Stimulated activated CD8-positive, alpha-beta memory T cell treated with anti-CD3 and anti-CD28 coated beads, Interleukin-2, amount 100 ng/mL, for 48 hours (primary cell): Measurements from ENCODE around the gene SGO1.
"Not testable (repeated sequence)": the region's sequence is repeated elsewhere in the genome, so short reads cannot be mapped to it uniquely, and the experiment has no call there.

Experiments used
- DNase-seq, 2 donors: peaks; one replicate each; pipeline ENCODE4 v3.0.0-alpha.2; 2020; ENCODE audit warnings: low read depth in 2 of 2

The SGO1 gene

DNA sequence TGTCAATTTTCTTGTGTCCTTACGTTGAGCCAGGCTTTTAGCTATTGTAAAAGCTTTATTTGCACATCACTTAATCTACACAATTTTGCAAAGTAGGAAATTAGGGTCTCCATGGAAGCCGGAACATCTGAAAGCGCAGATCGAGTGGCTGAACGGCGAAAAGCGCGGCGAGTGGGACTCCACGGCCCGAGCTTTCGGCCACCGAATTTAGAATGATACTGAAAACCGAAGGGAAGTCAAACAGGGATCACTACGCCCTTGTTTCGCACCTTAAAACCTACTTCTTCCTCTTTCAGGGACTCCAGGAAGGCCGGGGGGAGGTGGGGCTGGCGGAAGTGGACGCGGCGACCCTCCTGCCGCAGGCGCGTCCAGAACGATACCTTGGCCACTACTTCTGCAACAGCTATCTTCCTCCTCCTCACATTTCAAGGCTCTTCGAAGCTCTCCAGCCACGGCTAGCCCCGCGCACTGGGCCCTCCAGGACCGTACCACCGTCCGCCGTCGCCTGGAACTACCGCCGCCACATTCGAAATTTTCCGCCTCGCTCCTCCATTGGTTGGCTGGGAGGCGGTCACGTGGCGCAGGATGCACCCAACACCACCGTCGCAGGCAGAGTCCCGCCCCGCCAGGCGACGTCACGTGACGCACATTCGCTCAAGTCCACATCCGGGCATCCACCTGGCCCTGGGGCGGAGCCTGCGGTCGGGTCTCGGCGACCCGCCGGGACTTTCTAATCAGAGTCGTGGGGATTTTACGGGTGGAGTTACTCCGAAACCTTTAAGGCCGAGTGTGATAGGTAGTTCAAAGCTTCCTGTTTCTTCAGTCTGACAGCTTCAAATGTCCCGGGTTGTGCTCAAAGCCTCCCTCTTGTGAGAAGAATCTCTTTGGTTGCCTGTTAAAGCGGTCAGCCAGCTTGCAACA is at the start of gene SGO1:
Gene SGO1, minus strand, starts transcription at position 528 of the 921 bp plus-strand sequence. CDS start 2,179 bp downstream, outside the sequence.
- DNase-seq: peak; percentile 99 to 100

DNA sequence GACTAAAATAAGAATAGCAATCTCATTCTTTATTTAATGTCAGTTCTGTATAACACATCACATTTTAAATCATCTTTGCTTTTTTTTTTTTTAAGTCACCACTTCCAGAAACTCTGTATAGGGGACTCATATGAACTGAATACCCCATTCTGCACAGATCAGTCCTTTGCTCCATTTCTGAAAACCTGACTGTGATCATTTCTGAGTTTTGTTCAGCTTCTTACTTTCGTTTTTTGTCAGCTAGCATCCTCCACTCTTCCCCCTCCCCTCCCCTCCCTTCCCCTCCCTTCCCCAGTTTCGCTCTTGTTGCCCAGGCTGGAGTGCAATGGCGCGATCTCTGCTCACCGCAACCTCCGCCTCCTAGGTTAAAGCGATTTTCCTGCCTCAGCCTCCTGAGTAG is 49.8 kb upstream of the SGO1 start:
- no peak for DNase-seq

DNA sequence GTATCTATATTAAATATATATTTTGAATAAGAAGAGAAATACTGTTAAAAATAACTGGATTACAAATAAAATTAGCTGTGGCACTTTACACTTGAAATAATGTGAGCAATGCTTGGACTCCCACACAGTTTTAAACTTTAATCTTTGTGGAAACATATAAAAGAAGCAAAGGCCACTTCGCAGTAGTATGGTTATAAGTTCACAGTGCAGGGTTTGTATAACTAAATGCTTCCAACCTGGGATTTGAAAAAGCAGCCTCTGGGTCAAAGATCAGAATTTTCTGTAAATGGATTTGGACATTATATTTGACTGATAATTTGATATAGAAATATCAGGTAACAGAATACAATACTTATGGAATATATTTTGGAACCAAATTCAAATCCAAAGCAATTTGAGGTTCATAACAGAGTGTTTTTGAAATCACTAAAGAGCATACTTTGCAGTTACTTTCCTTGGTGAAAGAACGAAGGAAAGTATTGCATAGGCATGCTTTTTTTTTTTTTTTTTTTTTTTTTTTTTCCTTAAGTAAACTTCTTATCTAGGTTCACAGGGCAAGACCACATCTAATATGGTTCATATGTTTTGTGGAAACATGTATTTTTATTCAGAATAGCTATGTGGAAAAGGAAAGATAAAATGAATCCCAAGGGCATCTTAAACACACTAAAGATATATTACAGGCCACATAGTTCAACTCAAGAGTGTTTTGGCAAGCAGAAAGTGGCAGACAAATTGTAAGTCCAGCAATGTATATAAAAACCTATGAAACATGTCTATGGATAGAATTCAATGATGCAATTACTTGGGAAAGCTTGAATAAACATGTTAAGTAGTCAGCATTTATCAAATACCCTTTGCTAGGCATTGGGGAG is 47.1 kb upstream of the SGO1 start:
- DNase-seq: no peak

DNA sequence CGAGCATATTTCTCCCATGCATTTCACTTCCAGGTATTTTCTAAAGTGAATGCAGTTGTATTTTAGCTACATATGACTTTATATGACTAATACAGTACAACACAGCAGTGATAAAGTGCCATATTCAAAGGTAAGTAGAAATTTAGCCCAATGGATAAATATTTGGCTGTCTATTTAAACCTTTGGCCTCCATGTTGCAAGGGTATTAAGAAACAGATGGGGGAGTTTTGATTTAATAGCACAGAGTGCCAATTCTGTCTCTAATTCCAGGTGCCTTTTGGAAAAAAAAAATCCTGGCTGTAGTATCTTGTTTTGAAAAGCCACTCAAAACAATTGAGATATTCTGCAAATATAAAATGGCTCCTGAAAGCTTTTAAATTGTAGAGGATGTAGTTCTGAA is 44.9 kb upstream of the SGO1 start:
- no peak for DNase-seq

DNA sequence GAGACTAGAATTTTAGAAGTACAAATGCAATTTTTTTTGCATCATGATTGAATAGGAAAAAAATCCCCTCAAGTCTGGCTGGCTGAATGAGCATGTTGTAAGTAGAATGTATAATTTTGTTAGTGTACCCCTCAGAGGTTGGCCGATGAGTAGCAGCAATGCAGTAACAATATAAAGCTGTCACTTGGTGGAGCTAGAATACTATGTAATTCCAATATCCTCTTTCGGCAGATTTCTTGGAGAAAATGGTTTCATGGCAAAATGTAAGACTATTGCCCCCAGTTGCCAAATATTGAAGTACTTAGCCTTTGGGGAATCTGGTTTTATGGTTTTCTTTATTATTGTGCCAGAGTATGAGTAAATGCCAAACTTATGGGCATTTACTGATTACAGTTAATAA is 39.8 kb upstream of the SGO1 start:
- DNase-seq: no peak

DNA sequence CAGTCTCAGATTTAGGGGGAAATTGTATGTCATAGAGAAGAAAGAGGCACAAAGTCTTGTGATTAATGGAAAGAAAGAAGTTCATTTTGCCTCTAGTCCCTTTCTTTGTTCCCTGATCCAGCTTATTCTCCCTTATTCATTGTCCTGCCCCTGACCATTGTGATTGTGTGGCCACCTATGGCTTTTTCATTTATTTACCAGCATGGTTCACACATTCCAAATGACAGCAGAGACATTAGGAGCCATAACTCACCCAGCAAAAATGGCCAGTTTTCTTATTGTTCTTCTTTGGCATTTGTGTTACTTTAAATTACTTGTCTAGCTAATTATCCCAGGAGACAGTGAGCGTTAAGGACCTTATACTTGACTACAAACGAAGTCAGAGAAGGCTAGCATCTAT is 36.3 kb upstream of the SGO1 start:
- DNase-seq: no peak

DNA sequence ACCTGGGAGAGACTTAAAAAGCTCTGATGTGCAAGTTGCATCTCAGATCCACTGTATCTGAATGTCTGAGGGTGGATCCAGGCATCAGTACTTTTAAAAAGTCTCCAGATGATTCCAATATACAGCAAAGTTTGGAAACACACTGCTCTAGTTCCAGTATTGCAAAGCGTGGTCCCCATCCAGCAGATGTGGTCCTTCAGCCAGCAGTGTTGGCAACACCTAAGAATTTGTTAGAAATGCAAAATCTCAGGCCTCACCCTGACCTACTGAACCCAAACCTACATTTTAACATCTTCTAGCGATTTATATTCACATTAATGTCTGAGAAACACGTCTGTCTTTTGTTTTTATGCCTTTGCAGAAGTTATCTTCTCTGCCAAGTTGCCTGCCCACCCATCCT is 32.2 kb upstream of the SGO1 start:
- no peak for DNase-seq

DNA sequence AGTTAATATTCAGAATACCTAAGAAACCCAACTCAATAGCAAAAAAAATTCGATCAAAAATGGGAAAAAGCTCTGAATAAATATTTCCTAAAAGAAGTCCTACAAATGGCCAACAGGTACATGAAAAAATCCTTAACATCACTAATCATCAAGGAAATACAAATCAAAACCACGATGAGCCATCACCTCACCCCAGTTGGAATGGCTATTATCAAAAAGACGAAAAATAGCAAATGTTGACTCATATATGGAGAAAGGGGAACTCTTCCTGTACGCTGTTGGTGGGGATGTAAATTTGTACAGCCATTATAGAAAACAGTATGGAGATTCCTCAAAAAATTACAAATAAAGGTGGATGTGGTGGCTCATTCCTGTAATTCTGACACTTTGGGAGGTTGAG is 29.6 kb upstream of the SGO1 start:
- no peak for DNase-seq

DNA sequence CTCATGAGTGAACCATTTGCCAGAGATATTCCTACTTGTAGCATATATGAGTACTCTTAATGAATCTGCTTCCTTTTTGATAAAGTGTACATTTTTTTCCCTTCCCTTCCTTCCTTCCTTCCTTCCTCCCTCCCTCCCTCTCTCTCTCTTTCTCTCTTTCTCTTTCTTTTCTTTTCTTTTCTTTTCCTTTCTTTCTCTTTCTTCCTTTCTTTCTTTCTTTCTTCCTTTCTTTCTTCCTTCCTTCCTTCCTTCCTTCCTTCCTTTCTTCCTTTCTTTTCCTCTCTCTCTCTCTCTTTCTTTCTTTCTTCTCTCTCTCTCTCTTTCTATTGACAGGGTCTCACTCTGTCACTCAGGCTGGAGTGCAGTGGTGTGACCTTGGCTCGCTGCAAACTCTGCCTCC is 27.5 kb upstream of the SGO1 start:
- DNase-seq: not testable (repeated sequence)

DNA sequence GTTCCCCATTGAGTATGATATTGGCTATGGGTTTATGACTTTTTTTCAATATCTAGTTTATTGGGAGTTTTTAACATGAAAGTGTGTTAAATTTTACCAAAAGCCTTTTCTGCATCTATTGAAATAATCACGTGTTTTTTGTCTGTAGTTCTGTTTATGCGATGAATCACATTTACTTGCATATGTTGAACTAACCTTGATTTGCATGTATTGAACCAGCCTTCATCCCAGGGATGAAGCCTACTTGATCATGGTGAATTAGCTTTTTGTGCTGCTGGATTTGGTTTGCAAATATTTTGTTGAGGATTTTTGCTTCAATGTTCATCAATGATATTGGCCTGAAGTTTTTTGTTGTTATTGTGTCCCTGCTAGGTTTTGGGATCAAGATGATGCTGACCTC is 21.9 kb upstream of the SGO1 start:
- not testable (repeated sequence) for DNase-seq

DNA sequence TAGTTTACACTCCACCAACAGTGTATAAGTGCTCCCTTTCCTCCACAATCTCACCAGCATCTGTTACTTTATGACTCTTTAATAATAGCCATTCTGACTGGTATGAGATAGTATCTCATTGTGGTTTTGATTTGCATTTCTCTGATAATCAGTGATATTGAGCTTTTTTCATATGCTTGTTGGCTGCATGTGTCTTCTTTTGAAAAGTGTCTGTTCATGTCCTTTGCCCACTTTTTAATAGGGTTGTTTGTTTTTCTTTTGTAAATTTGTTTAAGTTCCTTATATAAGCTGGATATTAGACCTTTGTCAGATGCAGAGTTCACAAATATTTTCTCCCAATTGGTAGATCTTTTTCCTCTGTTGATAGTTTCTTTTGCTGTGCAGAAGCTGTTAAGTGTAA is 19.9 kb upstream of the SGO1 start:
- DNase-seq: not testable (repeated sequence)

DNA sequence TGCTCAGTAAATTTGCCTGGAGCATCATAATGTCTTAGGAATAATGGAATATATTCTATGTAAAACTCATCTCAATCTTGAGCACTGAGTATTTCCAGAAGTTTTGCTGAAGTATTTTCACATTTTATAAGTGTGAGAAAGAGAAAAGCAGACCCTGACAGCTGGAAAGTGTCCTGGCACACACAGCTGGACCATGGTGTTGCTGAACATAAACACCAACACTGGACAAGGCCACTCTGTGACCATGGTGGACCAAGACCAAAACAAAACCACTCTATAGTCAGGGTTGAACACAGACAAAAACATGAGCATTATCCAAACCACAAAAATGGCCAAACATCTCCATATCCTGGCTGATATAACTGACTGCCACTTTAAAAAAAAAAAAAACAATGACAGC is 15.1 kb upstream of the SGO1 start:
- DNase-seq: no peak

DNA sequence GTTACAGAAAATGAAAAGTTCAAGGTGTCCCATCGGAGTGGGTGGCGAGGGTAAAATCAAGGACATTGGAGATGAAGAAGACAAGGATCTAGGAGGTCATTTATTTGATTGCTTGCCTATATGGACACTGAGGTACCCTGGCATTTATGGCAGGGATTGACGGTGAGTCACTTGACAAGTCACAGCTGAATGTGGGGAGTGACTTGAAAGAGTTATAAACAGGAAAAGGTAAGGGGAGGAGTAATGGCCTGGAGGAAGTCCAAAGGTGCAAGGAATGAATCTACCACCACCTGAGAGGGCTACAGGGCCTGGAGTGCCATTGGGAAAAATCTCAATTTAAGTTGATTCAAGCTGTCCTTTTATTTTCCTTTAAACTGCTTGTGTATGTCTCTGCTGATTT is 11.8 kb upstream of the SGO1 start:
- no peak for DNase-seq

DNA sequence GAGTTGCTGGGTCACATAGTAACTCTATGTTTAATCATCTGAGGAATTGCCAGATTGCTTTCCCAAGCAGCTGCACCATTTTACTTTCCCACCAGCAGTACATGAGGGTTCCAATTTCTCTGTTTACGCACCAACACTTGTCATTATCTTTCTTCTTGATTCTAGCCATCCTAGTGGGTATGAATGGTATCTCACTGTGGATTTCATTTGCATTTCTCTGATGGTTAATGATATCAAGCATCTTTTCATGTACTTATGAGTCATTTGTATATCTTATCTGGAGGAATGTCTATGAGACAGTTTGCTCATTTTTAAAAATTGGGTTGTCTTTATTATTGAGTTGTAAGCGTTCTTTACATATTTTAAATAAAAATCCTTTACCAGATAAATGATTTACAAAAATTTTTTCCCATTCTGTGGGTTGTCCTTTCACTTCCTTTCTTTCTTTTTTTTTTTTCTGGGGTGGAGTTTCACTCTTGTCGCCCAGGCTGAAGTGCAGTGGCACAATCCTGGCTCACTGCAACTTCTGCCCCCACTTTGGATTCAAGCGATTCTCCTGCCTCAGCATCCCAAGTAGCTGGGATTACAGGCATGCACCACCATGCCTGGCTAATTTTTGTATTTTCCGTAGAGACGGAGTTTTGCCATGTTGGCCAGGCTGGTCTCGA is 8.9 kb upstream of the SGO1 start:
- DNase-seq: no peak

DNA sequence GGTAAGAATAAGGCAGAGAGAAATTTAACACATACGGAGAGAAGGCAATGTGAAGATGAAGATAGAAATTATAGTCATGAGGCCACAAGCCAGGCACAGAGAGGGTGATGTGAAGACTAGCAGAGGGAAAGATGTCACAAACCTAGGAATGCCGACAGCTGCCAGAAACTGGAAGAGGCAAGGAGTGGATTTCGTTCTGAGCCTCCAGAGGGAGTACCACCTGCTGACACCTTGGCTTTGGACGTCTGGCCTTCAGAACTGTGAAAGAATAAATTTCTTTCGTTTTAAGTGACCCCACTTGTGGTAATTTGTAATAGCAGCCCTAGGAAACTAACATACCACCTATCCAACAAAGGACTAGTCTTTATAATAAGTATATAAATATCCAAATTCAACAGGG is 5.0 kb upstream of the SGO1 start:
- no peak for DNase-seq

DNA sequence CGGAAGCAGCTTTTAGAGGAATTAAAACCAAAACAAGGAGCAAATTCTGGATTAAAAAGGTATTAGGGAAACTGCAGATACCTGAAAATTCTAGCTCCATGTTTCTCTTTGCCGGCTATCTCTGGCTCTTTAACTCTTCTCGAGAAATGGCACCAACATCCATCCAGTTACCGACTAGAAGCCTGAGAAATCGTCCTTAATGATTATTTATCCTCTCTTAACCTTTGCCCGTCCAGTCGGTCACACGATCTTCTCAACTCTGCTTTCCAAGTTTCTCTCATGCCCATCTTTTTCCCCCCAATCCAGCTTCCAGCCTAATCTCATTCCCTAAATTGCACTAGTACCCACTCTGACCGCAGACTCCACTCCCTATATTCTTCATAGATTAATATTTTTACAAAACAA is 596 bp upstream of the SGO1 start:
- DNase-seq: no peak

DNA sequence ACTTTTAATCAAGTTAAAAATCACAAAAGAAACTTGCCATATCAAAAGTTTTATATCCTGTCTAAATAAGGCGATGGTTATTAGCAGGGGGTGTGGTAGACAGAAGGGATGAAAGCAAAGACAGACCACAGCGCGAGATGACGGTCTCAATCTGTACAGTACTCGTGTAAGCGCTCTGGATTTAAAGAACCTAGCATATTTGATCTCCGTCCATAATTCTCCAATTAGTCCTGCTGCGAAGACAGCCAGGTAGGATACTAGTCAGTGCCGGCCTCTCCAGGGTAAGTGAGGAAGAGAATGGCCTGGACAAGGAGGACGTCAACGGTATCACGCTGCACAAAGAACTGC is 701 bp downstream of the SGO1 start:
- DNase-seq: no peak

DNA sequence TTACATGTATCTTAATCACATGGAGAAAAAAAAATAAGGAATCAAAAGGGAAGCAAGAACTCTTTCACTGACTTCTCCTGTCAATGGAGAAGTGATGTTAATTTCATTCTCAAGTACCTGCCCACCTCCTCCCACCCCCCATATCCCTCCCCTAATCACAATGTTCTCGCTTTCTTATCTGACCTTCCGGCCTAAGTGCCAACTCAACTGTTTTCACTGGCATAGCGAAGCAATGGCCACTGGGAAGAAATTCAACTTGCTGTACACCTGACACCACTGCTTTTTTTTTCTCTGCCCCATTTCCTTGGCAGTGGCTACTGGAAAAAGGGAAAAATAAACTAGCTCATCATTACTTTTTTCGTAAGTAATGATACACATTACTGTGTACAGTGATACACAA is 3.8 kb downstream of the SGO1 start:
- DNase-seq: no peak

DNA sequence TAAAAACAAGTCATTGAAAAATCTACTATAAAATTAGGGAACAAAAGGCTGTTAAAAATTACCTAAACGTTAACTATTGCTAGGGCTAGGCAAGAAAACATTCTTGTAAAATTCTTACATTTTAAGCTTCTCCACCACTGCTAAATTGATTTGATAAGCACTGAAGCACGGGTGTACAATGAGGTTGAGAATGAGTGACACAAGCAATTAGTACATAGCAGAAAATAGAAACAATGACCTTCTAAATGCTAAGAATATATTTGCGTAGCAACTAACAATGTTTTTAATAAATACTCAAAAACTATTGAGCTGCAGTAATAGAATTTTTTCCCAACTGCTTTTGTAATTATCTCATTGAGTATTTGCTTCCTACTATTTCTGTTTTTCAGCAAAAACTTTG is 4.7 kb downstream of the SGO1 start:
- no peak for DNase-seq

DNA sequence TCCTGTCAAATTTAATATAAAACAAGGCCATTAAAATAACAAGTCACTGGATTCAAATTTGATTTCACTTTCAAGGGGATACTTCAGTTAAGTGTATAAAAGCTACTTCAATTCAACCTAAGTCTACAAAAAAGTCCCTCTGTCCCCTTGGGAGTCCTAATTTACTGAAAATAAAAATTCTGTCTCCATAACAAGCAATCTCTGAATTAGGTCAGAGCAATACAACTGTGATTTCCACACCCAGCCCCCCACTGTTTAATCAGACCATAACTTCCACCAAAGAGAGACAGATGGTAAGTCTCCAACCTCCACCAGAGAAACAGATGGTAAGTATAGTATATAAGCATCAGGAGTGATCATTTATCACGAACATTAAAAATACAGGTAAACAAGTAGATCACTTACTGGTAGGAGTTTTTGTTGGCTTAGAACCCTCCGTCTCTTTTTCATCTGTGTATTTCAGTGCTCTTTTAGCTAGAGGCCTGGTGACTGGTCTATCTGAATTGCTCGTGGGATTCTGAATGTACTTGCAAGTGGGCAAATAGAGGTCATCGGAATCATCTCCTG is 12.1 kb downstream of the SGO1 start:
- no peak for DNase-seq

DNA sequence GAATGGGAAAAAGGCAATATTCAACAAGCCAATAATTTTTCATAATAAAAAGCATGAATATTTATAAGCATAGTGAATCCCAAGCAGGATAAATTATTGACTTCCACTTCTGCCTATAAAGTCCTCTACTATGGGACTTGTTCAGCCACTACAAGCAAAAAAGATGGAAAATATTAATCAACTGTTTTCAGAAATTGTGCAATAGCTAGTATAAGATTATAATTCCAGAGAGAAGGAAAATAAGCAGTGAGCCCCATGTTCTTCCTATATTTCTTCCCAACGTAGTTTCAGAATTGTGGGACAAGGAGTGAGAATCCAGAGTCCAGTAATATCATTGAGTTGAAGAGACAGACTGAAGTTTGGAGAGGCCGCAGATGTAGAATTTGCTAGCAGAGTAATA is 24.3 kb downstream of the SGO1 start:
- no peak for DNase-seq

DNA sequence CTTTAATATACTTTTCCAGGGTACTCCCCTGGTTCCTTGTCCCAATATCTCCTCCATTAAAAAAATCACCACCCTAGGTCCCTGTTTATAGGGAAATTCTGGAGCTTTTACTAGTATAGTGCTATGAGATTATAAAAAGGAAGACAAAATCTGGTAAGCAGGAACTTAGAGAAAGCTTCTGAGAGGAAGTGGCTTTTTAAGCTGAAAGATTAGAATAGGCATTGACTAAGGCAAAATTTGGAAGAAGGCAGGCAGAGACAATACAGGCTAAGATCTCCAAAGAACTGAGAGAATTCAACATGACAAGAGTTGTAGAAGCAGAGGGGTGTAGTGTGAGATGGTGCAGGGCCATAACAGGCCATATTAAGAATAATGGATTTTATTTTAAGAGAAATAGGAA is 25.8 kb downstream of the SGO1 start:
- DNase-seq: no peak
